ENCODE data around the gene GAST.
"Not testable (repeated sequence)": the region's sequence is repeated elsewhere in the genome, so short reads cannot be mapped to it uniquely, and the experiment has no call there.

The GAST gene

DNA sequence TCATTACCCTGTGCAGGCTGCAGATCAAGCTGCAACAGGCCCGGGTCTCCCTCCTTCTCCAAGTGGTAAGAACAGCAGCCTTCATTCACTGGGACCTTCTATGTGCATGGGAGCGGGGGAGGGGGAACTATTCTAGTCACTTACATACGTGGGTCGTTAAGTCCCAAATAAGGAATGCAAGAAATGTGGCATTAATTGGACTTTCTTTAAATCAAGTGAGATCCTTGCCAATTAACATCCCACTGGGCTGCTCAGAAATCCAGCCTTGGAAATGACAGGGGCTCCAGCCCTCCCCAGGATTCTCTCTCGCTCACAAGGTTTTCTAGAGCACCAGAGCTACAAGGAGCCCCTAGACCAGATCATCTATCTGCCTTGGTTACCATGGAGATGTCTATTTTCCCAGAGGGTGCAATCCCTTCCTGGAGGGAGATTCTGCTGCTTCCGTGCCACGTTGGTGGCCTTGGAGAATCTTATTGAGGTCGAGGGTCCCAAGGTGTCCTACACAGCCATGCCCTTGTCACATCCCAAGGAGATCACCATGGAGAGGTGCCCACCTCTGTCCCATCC, 28.6 kb upstream of the GAST start:
- DNase-seq (ENCODE audit: low spot score) (no peak), FAIRE-seq (no peak)

GRCh38 chr17:41684035-41684434, 28.1 kb upstream of the GAST start:
- FAIRE-seq (no peak), DNase-seq (ENCODE audit: low spot score) (no peak)

DNA sequence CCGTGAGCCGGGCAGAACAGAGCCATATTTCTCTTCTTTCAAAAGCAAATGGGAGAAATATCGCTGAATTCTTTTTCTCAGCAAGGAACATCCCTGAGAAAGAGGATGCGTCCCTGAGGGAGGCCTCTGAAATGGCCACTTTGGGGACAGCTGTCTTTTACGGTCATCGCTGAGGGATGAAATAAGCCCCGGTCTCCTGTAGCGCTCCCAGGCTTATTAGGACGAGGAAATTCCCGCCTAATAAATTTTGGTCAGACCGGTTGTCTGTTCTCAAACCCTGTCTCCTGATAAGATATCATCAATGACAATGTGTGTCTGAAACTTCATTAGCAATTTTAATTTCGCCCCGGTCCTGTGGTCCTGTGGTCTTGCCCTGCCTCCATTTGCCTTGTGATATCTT, 26.4 kb upstream of the GAST start:
- FAIRE-seq; DNase-seq (ENCODE audit: low spot score): not testable (repeated sequence)

DNA sequence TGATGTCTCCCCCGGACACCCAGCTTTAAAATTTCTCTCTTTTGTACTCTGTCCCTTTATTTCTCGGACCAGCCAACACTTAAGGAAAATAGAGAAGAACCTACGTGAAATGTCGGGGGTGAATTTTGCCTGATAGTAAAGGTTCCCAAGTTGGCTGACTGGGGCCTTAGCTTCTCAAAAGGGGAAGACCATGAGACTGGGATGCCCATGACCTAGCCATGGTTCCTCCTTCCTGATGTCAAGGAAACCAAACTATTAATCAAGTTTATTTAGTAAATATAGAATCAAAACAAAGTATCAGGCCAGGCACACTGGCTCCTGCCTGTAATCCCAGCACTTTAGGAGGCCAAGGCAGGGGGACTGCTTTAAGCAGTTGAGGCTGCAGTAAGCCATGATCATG, 25.9 kb upstream of the GAST start:
- DNase-seq (ENCODE audit: low spot score) (no peak), FAIRE-seq (no peak)

DNA sequence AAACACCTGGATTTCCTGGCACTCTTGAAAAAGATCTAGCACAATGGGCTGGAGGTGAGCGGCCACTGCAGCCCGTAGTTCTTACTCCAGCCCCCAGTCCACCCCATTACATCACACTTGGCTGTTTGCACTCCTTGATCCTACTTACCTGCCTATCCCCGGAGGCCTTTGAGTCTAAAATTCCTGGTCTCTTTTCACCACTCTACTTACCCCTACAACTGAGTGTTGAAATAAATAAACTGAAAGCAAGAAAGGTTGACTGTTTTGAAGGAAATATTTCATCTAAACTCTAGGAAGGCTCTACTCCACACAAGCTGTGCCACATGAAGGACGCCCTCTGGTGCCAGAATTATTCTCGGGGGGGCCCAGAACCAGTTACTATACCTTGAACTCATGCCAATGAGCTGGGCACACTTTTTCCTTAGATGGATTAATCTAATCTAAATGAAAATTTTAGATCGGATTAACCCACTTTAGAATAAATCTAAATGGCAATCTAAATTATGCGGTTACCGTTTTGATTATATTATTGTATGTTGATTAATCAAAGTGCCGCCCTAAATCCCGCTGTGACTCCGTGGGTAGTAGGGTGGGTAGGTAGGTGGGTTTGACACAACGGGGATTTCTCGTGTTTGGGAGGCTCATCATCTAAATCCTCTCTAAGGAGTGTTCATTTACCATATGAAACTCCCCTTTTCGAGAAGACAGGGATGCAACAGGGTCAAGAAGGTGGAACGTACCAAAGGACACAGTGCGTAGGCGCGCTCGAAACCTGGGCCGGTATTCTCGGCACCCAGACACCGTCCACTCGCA, 24.1 kb upstream of the GAST start:
- DNase-seq (ENCODE audit: low spot score) (no peak), FAIRE-seq (no peak)

DNA sequence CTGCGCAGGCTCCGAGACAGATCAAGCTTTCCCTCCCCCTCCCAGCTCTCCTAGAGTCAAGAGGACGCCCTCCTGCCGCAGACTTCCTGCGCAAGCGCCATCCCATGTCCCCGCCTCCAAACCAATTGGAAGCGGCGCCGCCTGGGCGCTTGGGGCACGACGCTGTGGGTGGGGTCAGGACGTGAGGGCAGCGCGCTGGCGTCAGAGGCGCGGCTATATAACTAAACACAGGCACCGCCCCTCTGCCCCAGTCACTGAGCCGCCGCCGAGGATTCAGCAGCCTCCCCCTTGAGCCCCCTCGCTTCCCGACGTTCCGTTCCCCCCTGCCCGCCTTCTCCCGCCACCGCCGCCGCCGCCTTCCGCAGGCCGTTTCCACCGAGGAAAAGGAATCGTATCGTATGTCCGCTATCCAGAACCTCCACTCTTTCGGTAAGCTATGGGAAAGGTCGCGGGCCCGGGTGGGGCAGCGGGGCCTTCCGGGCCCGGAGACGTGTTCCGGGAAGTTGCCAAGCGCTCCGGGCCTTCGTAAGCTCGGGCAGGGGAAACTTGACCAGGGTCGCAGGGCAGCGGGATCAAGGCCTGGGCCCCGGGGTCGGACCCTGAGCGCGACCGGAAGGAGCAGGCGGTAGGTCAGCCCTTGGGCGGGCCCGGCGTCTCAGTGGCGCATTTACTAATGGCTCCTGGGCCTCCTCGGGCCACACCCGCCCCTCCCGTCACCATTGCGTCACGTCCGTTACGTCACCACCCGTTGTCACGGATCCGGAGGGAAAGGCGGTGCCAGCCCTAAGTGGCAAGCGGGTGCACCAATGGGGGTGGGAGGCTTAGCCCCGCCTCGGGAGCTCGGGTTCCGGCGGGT, 23.3 kb upstream of the GAST start, which contains the start of gene EIF1:
EIF1 (plus strand) TSS at position 245 of the 856 bp plus-strand sequence; CDS start at position 399, 154 bp downstream.
- DNase-seq (ENCODE audit: low spot score) (peak; percentile 99), FAIRE-seq (peak; percentile 93)

DNA sequence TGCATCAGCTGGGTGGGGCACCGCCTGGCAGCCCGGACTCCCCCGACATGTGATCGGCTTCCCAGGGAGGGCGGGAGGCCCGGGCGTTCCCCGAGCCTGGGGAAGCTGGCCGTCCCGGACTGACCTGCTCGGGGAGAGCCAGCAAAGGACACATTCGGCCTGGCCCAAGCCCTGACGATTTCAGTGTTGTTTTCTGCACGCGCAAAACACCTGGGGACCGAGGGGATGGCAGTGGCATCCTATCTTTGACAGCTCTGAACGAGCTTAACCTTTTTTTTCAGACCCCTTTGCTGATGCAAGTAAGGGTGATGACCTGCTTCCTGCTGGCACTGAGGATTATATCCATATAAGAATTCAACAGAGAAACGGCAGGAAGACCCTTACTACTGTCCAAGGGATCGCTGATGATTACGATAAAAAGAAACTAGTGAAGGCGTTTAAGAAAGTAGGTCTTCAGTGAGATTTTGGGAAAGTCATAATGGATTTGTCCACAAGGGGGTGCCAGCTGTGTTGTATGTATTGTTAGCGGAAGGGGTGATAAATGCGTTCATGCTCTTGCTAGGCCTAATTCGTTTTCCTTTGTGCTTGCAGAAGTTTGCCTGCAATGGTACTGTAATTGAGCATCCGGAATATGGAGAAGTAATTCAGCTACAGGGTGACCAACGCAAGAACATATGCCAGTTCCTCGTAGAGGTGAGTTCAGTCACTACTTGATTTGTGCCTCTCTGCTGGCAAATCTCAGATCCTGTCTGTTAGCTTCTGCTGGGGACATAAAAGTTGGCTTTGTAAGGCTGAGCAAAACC, 22.4 kb upstream of the GAST start:
- FAIRE-seq (no peak), DNase-seq (ENCODE audit: low spot score) (peak; percentile 36)

DNA sequence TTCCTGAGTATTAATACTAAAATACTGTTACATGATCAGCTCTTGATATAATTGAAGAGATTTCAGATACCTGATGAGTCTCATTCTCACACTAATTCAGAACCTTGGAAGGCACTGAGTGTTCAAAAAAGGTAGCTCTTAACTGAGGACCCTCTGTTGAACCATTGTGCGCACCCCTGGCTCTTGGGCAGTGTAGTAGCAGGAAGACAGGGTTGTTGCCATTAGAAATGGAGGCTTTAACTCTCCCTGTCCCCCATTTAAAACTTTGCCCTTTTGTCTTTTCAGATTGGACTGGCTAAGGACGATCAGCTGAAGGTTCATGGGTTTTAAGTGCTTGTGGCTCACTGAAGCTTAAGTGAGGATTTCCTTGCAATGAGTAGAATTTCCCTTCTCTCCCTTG, 21.6 kb upstream of the GAST start:
- FAIRE-seq, result no peak
- DNase-seq (ENCODE audit: low spot score), result no peak

DNA sequence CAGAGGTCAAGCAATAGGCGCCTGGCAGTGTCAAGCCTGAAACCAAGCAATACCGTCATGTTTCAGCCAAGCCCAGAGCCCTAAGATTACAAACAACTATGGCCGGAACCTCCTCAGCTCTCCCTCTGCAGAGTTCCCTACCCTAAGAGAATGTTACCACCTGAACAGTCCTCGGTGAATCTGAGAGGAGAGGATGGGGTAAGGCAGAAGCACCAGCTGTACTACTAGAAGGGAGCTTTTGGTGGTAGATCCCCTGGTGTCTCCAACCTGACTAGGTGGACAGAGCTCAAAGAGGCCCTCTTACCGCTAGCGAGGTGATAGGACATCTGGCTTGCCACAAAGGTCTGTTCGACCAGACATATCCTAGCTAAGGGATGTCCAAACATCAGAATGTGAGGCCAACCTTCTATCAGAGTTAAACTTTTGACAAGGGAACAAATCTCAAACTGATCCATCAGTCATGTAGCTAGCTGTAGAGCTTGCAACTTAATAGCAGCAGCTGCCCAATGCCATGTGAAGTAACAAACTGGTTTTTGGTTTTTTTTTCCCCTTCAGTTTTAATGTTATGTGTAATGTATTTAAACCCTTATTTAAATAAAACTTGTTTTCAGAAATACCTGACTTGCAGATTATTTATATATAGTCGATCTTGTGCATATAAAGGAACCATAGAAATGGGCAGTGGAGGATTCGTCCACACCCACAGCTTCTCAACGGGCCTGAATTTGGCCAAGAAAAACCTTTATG, 20.9 kb upstream of the GAST start:
- FAIRE-seq, result no peak

GRCh38 chr17:41692722-41693521, 19.2 kb upstream of the GAST start:
- FAIRE-seq, result no peak
- DNase-seq (ENCODE audit: low spot score), result no peak

More for the DNA sequence above, 20.9 kb upstream of the GAST start:
- no peak for DNase-seq (ENCODE audit: low spot score)

GRCh38 chr17:41695134-41695661, 16.9 kb upstream of the GAST start:
- DNase-seq (ENCODE audit: low spot score) (no peak), FAIRE-seq (no peak)

DNA sequence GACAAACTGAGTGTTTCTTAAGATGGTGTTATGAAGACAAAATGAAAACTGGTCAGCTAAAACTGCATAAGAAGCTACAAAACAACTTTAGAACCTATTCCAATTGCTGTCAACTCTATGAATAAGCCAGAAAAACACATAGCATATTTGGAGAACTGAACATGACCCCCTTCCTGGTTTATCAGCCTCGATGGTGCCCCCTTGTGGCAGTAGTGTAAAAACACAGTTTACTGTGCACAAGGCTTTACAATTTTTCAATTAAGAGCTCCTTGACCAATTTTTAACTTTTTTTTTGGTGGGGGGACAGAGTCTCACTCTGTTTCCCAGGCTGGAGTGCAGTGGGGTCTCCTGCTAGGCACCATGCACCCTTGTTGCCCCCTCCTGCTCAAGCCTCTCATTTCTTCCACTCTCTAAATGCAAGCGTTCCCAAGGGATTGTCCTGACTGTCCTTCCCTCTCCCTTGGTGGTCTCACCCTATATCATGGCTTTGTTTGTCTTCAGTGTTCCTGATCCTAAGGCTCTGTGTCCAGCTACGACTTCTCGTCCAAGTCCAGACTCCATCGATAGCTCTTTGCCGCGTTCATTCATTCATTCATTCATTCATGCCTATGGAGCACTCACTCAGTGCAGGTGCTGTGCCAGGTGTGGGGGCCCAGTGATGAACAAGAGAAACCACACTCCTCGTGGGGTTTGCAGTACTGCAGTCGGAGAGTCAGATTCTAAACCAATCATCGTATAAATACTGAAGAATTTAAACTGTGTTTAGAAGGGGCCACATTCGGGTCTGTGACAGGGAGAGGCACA, 16.0 kb upstream of the GAST start:
- no peak for FAIRE-seq
- DNase-seq (ENCODE audit: low spot score), result peak; percentile 74

DNA sequence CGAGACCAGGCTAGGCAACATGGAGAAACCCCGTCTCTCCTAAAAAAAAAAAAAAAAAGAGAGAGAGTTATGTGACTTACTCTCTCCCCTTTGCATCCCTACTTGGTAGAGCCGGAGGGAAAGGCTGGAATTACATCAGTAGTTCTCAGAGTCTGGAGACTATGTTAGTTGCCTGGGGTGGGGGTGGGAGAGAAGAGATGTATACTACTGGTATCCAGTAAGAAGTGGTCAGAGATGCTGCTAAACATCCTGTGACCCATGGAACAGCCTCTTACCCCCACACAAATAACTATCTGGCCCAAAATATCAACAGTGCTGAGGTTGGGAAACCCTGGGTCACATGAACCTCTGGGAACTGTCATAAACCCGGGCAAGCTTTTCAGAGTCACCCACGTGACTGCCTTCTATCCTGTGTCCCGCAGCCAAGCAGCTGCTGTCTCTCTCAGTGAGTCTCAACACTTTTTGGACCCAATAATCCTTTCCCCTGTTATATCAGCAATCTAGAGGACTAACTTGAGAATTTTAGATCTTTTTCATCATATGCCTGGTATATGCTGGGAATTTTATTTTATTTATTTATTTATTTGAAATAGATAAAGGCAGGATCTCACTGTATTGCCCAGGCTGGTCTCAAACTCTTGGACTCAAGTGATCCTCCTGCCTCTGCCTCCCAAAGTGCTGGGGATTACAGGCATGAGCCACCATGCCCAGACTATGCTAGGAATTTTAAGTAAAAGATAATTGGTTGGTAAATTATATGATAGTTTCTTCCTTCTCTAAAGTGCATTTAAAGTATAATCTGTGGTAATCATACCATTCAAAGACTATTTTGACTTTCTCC, 14.8 kb upstream of the GAST start:
- FAIRE-seq (no peak), DNase-seq (ENCODE audit: low spot score) (no peak)

DNA sequence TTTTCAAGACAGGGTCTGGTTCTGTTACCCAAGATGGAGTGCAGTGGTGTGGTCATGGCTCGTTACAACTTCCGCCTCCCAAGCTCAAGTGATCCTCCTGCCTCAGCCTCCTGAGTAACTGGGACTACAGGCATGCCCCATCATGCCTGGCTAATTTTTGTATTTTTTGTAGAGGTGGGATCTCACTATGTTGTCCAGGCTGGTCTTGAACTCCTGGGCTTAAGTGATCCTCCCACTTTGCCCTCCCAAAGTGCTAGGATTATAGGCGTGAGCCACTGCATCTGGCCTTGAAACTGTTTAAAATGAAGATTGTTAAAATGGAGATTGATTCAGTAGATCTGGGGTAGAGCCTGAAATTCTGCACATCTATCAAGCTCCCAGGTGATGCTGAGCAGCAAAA, 11.3 kb upstream of the GAST start:
- DNase-seq (ENCODE audit: low spot score); FAIRE-seq: not testable (repeated sequence)

- FAIRE-seq, result no peak
- DNase-seq (ENCODE audit: low spot score), result no peak
These were observed 9.4 kb upstream of the GAST start for GRCh38 chr17:41702712-41703111.

DNA sequence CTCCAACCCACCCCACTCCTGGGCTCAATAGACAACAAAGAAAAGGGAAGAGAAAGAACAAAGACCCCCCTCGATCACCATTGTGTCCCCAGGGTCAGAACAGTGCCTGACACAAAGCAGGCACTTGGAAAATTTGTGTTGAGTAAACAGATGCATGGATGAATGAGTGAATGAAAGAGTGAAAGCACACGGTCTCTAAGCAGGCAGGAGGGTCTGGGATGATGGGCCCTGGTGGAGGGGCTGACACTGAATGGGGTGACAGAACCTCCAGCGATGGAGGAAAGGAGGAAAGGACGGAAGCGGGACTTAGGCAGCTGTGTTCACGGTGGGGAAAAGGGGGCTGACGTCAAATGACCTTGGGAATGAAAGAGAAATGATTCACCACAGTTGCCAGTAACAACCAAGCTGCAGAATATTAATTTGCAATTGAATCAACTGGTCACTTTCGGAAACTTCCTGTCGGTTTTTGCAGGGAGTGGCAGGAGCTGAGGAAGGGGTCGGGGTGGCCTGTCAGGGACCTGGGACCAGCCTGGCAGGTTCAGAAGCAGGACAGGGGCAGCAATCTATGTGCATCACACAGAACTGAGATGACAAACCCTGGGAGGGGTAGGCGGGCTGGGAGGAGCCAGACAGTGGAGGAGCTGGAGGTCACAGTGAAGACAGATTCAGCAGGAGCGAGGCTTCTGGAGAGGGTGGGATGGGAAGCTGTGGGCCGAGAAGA, 6.7 kb upstream of the GAST start:
- DNase-seq (ENCODE audit: low spot score) (peak; percentile 36), FAIRE-seq (no peak)

Measured in urothelium cell line (cell line).